ENCODE data around the gene PLAGL2. TPM values are rescaled to one million over a fixed set of nuclear protein-coding genes. Genes with fewer than 3 reads are reported as not detected.
"Not testable (repeated sequence)": the region's sequence is repeated elsewhere in the genome, so short reads cannot be mapped to it uniquely, and the experiment has no call there.

PLAGL2 gene, protein sequence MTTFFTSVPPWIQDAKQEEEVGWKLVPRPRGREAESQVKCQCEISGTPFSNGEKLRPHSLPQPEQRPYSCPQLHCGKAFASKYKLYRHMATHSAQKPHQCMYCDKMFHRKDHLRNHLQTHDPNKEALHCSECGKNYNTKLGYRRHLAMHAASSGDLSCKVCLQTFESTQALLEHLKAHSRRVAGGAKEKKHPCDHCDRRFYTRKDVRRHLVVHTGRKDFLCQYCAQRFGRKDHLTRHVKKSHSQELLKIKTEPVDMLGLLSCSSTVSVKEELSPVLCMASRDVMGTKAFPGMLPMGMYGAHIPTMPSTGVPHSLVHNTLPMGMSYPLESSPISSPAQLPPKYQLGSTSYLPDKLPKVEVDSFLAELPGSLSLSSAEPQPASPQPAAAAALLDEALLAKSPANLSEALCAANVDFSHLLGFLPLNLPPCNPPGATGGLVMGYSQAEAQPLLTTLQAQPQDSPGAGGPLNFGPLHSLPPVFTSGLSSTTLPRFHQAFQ
- total RNA-seq, result 7.9 TPM

DNA sequence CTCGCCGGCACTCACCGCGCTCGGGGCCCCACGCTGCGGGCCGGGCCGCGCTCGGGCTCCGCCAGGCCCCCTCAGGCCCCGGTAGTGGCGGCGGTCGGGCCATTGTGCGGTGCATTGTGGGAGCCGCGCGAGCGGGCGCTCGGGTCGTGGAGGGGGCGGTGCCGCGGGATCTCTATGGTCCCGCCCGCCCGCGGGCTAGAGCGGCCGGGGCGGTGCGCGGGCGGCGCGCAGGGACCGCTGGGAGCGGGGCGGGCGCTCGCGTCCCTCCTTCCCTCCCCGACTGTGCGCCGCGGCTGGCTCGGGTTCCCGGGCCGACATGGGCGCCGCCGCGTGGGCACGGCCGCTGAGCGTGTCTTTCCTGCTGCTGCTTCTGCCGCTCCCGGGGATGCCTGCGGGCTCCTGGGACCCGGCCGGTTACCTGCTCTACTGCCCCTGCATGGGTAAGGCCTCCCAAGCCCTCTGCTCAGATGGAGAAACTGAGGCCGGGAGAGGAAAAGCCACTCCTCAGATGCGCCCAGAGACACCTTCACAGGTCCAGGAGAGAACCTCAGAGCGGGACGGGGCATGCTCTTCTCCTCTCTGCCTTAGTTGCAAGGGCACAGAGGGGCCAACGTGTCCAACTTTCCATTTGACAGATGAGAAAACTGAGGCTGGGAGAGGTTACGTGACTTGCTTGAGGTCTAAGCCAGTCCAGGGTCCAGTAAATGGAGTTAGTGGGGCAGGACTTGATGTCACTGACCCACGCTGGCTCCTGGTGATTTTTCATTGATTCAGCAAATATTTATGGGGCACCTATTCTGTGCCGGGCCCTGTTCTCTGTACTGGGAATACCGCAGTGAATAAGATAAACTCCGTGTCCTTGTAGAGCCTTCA is at the start of gene PLAGL2, which contains the start of gene POFUT1:
TSS of gene PLAGL2 (minus strand) at position 118 of the 873 bp plus-strand sequence. CDS start 5,565 bp downstream, outside the sequence.
TSS of gene POFUT1 (plus strand) at position 255 of the 873 bp plus-strand sequence. CDS start at position 317, 62 bp downstream.
- ATAC-seq (peak; percentile 98), DNase-seq (ENCODE audit: low spot score) (peak; percentile 93)
- intact Hi-C loops (cut with DNase I), result loop anchor here (10.0 kb wide), 2 partner anchors 237 to 277 kb away; no protein-coding TSS in a partner anchor

DNA sequence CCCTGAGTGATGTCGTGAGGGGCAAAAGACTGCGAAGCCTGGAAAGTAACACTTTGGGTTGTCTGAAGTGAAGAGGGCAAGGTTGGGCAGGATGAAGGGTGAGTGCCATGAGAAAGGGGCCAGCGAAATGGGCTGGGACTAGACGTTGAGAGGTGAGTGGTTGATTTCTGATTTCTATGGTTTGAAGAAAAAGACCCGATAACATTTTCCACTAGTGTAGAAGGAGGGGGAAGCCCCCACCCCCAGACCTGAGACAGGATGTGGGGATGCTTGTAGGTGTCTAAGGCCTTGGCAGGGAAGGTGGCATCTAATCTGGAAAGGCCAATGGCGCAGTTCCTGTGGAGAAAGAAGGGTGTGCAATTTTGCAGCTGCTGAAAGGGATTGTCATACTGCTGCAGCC is 44.6 kb upstream of the PLAGL2 start:
- intact Hi-C loops (cut with DNase I), result no loop called here
- ATAC-seq, result no peak
- no peak for DNase-seq (ENCODE audit: low spot score)

DNA sequence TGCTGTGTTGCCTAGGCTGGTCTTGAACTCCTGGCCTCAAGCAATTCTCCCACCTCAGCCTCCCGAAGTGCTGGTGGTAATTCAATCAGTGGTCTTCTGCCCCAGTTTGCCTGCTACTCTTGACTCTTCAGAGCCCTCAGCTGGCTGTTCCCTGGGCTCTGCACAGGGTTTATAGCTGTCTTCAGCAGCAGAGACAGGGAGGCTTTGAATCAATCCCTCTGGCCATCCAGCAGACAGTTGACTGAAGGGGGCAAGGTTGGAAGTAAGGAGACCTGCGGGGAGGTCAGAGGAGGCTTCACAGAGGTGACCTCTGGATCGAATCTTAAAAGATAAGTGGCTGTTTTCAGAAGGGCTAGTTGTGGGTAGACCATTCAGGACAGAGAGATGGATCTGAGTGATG is 43.9 kb upstream of the PLAGL2 start:
- DNase-seq (ENCODE audit: low spot score) (no peak), ATAC-seq (no peak)
- intact Hi-C loops (cut with DNase I), result no loop called here

DNA sequence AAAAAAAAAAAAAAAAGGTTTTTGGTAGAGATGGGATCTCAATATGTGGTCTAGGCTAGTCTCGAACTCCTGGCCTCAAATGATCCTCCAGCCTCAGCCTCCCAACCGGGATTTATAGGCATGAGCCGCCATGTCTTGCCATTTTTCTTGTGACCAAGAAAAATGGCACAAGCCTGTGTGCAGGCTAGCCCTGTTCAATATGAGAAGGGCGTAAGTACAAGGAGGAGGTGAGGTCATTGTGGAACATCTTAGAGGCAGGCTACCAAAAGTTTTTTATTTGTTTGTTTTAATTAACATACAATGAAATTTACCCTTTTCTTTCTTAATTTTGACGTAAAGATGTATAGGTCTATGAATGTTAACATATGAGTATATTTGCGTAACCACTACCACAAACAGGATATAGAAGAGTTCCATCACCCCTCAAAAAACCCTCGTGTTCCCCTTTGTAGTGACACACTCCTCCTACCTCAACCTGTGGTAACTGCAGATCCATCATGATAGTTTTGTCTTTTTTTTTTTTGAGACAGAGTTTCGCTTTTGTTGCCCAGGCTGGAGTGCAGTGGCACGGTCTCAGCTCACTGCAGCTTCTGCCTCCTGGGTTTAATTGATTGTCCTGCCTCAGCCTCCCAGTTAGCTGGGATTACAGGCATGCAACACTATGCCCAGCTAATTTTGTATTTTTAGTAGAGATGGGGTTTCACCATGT is 41.6 kb upstream of the PLAGL2 start:
- ATAC-seq, result no peak
- intact Hi-C loops (cut with DNase I), result no loop called here
- no peak for DNase-seq (ENCODE audit: low spot score)

DNA sequence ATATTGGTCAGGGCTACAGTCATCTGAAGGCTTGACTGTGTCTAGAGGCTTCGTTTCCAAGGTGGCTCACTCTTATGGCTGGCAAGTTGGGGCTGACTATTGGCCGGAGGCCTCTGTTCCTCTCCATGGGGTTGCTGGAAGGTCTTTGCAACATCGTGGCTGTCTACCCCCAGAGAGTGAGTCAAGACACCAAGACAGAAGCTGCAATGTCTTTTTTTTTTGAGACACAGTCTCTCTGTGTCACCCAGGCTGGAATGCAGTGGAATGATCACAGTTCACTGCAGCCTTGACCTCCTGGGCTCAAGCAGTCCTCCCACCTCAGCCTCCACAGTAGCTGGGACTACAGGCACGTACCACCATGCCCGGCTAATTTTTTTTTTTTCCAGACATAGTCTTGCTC is 40.5 kb upstream of the PLAGL2 start:
- ATAC-seq, result no peak
- no peak for DNase-seq (ENCODE audit: low spot score)
- intact Hi-C loops (cut with DNase I), result no loop called here

DNA sequence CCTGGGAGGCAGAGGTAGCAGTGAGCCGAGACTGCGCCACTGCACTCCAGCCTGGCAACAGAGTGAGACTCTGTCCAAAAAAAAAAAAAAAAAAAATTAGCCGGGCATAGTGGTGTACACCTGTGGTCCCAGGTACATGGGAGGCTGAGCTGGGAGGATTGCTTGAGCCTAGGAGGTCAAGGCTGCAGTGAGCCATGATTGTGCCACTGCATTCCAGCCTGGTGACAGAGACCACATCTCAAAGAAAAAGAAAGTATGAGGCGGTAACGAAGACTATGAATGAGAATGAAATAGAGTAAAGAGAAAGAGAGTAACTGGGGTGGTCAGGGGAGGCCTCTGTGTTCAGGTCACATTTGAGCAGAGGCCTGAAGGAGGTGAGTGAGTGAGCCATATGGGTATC is 38.7 kb upstream of the PLAGL2 start:
- intact Hi-C loops (cut with DNase I); ATAC-seq; DNase-seq (ENCODE audit: low spot score): not testable (repeated sequence)

DNA sequence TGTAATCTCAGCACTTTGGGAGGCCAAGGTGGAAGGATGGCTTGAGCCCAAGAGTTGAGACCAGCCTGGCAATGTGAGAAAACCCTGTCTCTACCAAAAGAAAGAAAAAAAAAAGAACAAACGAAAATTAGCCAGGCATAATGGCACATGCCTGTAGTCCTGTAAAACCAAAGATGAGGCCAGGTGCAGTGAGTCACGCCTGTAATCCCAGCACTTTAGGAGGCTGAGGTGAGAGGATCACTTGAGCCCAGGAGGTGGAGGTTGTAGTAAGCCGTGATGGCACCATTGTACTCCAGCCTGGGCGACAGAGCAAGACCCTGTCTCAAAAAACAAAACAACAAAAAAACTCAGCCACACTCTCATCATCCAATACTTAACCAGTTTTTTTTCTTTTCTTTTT is 37.4 kb upstream of the PLAGL2 start:
- no peak for DNase-seq (ENCODE audit: low spot score)
- intact Hi-C loops (cut with DNase I), result no loop called here

DNA sequence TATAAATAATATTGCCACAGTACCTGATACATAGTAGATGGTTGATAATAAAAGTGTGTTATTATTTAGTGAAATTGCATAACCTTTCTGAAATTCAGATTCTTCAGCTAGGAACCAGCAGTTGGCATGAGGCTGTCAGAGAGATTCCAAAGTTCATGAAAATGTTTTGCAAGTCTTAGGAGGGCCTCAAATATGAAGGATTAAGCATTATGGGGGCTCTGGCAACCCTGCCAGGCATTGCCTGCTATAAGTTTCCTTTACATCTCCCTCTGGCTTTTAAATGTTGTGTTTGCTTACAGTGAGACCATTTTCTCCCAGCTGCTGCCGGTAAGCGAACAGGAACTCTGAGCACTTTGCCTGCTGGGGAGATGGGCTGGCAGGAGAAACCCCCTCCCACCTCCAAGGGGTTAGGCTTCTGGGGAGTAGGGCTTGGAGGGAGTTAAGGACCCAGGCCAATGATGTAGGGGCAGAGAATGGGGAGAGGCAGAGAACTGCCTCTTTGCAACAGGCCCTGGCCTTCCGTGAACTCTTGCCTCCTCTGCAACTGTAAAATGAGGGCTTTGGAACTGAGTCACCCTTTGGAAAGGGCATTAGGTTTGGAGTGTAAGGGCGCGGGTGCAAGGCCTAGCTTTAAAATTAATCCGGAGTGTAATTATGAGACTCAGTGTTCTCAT is 36.7 kb upstream of the PLAGL2 start:
- intact Hi-C loops (cut with DNase I), result no loop called here
- ATAC-seq (no peak), DNase-seq (ENCODE audit: low spot score) (no peak)

More for the DNA sequence above, 37.4 kb upstream of the PLAGL2 start:
- ATAC-seq, result no peak

DNA sequence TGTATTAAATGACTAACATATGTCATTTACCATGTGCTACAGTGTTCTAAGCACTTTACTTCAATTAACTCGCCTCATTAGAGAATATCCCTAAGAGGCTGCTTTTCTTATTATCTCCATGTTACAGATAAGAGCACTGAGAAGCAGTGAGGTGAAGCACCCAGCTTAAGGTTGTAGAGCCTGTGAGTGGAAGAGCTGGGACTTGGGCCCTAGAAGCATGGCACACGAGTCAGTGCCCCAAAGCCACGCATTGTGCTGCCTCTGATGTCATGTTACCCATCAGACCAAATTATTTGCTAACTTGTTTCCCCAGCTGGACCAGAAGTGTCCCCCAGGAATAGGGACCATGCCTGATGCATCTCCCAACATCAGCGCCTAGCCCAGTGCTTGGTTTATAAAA is 34.3 kb upstream of the PLAGL2 start:
- ATAC-seq (no peak), DNase-seq (ENCODE audit: low spot score) (no peak)
- intact Hi-C loops (cut with DNase I), result no loop called here

DNA sequence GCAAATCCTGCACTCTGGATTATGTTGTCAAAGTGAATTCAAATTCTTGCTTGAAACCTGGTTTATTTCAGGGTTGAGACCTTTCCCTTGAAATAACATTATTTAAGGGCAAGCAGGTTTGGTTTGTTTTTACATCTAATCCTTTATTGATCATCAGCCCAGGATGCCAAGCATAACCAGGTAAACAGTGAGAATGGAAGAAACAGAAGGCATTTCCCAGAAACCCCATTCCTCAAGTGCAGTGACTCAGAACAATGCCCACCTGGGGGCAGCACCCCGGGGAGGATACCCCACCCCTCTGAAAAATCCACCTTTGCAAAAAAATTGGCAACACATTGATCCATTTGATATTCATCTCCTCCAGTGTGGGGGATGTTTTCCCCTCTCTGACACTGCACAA is 32.7 kb upstream of the PLAGL2 start:
- DNase-seq (ENCODE audit: low spot score), result no peak
- intact Hi-C loops (cut with DNase I), result no loop called here
- ATAC-seq, result no peak

DNA sequence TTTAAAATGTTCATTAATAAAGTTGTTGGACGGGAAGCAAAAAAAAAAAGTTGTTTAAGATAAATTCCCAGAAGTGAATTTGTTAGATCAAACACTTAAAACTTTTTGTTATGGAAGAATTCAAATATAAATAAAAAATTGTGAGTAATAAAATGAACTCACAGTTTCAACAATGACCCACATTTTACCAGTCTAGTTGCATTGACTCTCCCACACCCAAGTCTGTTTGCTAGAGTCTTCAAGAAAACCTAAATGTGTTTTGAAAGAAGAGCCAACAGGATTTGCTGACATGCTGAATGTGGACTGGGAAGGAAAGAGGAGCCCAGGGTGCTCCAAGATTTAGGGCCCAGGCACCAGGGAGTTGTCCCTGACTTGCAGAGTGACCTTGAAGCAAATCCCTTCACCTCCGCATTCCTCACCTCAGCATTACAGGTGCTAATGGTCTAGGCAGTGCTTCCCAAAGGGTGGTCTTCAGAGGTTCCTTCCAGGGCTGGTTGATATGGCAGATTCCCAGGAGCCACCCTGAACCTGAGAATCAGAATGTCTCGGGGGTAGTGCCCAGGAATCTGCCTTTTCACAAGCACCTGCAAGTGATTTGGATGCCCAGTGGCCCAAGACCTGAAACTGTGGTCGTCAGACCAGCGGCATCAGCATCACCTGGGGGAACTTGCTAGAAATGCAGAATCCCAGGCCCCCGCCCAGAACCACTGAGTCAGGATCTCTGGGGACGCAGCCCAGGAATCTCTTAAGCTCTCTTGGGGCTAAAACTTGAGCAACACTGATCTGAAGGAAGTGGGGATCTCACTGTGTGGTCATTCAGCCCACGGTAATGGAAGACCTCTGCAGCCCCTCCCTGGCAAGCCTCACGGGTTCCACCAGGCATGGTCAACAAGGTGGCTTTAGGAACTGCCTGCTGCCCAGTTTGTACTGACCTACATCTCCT is 31.2 kb upstream of the PLAGL2 start:
- DNase-seq (ENCODE audit: low spot score), result no peak
- intact Hi-C loops (cut with DNase I), result no loop called here
- no peak for ATAC-seq

DNA sequence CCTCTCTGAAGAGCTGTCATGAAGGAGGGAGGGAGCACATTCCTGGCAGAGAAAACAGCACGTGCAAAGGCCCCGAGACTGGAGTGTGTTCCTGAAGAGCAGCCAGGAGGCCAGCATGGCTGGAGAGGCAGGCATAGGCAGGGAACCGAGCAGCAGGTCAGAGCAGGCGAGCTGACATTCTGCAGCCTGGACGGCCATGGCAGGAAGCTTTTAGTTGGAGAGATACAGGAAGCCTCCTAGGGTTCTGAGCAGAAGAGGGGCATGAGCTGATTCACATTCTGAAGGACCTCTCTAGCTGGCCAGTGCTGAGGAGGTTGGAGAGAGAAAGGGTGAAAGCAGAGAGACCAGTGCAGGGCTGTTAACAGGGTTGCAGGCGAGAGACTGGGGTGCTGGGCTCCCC is 29.9 kb upstream of the PLAGL2 start:
- ATAC-seq (no peak), DNase-seq (ENCODE audit: low spot score) (no peak)
- intact Hi-C loops (cut with DNase I), result no loop called here

DNA sequence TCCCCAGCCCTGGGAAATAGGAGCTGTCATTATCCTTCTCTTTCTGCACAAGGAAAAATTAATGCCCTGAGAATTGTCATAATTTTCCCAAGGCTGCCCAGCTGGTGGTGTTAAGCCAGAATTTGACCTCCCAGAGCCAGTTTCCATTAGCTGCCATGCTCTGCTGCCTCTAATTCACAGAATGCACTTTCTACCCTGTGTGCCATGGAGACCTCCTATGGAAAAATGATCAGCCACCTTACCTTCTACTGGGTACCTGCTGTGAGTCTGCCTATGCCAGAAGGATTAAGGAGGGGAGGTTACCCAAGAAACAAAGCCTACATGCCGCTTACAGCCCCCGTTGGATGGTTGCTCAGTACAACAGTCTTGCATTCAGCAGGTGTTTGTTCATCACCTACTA is 29.3 kb upstream of the PLAGL2 start:
- DNase-seq (ENCODE audit: low spot score), result no peak
- ATAC-seq, result no peak
- intact Hi-C loops (cut with DNase I), result no loop called here

DNA sequence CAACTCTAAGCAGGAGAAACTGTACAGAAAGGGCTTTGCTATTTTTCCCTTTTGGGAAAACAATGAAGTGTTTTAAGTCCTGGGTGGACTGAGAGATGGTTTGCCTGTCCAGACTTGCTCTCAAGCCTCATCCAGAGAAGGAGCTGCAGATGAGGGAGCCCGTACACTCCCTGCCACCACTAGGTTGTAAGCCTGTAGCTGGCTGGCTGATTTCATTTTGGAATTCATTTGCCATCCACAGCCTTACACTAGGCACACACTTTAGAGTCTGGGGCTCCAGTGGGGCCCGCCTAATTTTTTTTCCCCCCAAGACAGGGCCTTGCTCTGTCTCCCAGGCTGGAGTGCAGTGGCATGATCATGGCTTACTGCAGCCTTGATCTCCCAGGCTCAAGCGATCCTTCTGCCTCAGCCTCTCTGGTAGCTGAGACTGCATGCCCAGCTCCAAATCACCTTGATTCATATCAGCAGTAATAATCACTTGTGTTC is 28.5 kb upstream of the PLAGL2 start:
- DNase-seq (ENCODE audit: low spot score), result no peak
- no peak for ATAC-seq
- intact Hi-C loops (cut with DNase I), result no loop called here

DNA sequence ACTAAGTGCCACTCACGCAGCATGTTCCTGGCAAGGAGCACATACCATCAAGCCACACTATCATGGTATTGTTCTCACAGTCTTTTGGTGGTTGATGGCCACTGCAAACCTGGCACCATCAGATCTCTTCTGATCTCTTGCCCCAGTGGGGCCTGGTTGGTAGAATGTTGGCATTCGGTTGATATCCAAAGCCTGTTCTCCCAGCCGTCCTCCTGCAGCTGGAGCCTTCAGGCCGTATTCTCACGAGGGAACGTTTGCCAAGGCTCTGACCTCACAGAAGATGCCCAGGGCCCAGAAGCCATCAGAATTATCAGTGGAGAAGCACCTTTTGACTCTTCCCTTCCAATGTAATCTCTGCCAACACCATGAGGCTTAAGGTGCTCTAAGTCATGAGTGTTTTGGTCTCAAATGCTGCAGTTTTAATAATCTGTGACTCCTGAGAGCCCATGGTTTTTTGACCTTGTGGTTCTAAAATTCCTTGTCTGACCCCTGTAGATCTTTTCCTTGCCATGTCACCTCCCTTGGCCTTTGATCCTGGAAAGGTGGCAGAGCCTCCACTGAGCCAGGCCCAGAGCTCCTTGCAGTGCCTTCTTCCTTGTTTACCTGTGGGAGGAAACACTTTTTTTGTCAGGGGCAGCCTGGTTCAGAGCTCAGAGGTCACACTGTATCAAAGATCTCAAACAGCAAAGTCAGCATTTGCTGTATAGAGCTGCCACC is 27.9 kb upstream of the PLAGL2 start:
- ATAC-seq, result peak; percentile 30
- DNase-seq (ENCODE audit: low spot score), result no peak
- intact Hi-C loops (cut with DNase I), result no loop called here

DNA sequence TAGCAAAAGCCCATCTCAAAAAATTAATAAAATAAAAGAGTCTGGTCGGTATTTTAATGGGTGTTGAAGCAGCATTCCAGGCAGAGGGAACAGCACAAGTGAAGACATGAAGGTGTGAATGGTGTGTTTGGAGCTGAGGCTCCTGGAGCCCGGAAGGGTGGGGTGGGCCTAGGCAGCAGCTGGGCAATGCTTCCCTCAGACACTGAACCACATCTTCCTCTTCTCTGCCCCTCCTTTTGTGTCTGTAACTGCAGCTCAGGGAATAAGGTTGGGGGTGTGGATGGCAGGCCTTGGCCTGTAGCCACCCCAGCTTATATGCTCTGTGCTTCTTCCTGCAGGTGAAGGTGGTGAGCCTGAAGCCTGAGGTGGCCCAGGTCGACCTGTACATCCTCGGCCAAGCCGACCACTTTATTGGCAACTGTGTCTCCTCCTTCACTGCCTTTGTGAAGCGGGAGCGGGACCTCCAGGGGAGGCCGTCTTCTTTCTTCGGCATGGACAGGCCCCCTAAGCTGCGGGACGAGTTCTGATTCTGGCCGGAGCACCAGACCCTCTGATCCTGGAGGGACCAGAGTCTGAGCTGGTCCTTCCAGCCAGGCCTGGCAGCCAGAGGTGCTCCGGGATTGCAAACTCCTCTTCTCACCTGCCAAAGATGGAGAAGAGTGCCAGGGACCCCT is 26.7 kb upstream of the PLAGL2 start:
- DNase-seq (ENCODE audit: low spot score) (no peak), ATAC-seq (no peak)
- intact Hi-C loops (cut with DNase I), result no loop called here
